Measurements from ENCODE around the gene RAPGEF1.

DNA sequence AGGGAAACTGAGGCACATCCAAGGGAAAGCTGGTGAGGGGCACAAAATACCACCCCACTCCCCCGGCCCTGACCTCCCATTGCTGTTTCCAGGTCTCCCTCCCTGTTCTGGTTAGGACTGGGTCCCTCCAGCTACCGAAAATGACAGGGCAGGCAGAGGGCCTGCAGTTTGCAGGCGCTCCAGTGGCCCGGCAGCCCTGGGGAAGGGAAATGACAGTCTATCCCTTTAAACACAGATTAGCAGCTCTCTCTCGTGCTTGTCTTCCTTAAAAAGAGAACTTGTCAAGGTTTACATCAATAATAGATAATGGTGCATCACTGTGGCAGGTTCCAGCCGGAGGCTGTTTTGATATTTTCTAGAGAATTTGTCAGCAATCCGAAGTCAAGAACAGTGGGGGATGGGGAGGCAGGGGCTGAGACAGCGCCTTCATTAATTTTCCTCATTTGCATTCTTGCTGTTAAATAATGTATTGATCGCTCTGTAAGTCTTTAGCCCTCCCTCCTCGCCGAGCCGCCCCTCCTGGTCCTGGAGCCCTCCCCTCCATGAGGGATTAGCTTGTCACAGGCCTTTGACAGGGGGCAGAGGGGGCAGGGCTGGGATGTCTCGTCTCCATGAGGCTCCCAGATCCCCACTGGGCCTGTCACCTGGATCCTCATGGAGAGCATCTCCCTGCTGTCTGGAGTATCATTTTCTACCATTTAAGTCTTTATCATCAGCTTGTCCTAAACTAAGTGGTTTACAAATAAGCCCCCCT is 45.0 kb upstream of the RAPGEF1 start:
- TF ChIP-seq, protein P1, sequence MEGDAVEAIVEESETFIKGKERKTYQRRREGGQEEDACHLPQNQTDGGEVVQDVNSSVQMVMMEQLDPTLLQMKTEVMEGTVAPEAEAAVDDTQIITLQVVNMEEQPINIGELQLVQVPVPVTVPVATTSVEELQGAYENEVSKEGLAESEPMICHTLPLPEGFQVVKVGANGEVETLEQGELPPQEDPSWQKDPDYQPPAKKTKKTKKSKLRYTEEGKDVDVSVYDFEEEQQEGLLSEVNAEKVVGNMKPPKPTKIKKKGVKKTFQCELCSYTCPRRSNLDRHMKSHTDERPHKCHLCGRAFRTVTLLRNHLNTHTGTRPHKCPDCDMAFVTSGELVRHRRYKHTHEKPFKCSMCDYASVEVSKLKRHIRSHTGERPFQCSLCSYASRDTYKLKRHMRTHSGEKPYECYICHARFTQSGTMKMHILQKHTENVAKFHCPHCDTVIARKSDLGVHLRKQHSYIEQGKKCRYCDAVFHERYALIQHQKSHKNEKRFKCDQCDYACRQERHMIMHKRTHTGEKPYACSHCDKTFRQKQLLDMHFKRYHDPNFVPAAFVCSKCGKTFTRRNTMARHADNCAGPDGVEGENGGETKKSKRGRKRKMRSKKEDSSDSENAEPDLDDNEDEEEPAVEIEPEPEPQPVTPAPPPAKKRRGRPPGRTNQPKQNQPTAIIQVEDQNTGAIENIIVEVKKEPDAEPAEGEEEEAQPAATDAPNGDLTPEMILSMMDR (IDR thresholded peaks at IDR 0.05; ENCODE audit: extremely low read depth in 1 of 2, insufficient read depth in 1 of 2, low read depth in 1 of 2, low read length in 2 of 2) = no peak
- TF ChIP-seq POLR2AphosphoS5 (IDR thresholded peaks at IDR 0.05; ENCODE audit: insufficient read depth, low read depth, low read length) (no peak), EZH2 (IDR thresholded peaks at IDR 0.05; ENCODE audit: borderline replicate concordance, low read depth, low read length, severe bottlenecking) (no peak), POLR2A (IDR thresholded peaks at IDR 0.05; ENCODE audit: low read depth, low read length) (no peak), MYC (IDR thresholded peaks at IDR 0.05; ENCODE audit: low read depth, low read length) (no peak), GATA2 (IDR thresholded peaks at IDR 0.05; ENCODE audit: insufficient read depth, insufficient read length, low read depth, low read length) (no peak)
- TF ChIP-seq, protein P2, sequence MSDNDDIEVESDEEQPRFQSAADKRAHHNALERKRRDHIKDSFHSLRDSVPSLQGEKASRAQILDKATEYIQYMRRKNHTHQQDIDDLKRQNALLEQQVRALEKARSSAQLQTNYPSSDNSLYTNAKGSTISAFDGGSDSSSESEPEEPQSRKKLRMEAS (IDR thresholded peaks at IDR 0.05; ENCODE audit: insufficient read depth, insufficient read length) = no peak
